Urinary bladder (tissue), 4 donors: ENCODE data around the gene KIF16B. TPM values are rescaled to one million over a fixed set of nuclear protein-coding genes. Genes with fewer than 3 reads are reported as not detected.
"Not testable (repeated sequence)": the region's sequence is repeated elsewhere in the genome, so short reads cannot be mapped to it uniquely, and the experiment has no call there.

Experiments
- DNase-seq: peaks from one replicate; pipeline ENCODE4 v3.0.0-alpha.2; 2015; ENCODE audit errors: extremely low spot score
- H3K27ac ChIP-seq: one replicate; pipeline ENCODE4 v1.5.1; 2013; ENCODE audit warnings: low read depth, mild to moderate bottlenecking, moderate library complexity
- H3K36me3 ChIP-seq: one replicate; pipeline ENCODE4 v1.6.1; 2013; ENCODE audit warnings: mild to moderate bottlenecking, moderate library complexity; ENCODE audit not compliant: insufficient read depth
- H3K4me1 ChIP-seq: one replicate; pipeline ENCODE4 v1.6.1; 2013; ENCODE audit warnings: mild to moderate bottlenecking, moderate library complexity; ENCODE audit not compliant: insufficient read depth
- H3K4me3 ChIP-seq: one replicate; pipeline ENCODE4 v1.5.1; 2013; ENCODE audit warnings: low read depth, low read length
- WGBS: extraction: QIAGEN DNeasy Blood & Tissue Kit; methylation state at CpG from one replicate; pipeline ENCODE4 v1.1.7; 2013; 5-methylcytosine and 5-hydroxymethylcytosine counted together
- polyA plus RNA-seq: library from polyadenylated mRNA; stranded (reverse); fragments of 200-250 nt; gene quantifications from one replicate; pipeline ENCODE4 v1.2.3, GENCODE V29; 2013
- total RNA-seq: library from RNA; depleted of rRNA; stranded (reverse); fragments of >200 nt; gene quantifications from one replicate; pipeline ENCODE4 v1.2.3, GENCODE V29; 2014
- donor health status: healthy with polysubstance abuse.
- donor health status: healthy.

KIF16B gene
- total and polyA plus RNA-seq, 2 donors = 9.8 to 23.6 TPM

GRCh38 chr20:16580147-16580546 lies 6.9 kb upstream of the KIF16B start:
- no peak overlapping the region for H3K27ac ChIP-seq
- DNase-seq = no peak

GRCh38 chr20:16576219-16576618 lies 3.0 kb upstream of the KIF16B start:
- no peak overlapping the region for H3K27ac ChIP-seq
- no peaks in the 10 kb centered on the region for H3K4me1 ChIP-seq
- no peak for DNase-seq
- no peaks in the 10 kb centered on the region for H3K36me3 ChIP-seq
- no peak overlapping the region for H3K4me3 ChIP-seq
- 94% methylated on average over 8 of the region's 8 CpGs for WGBS

More at GRCh38 chr20:16580147-16580546, 6.9 kb upstream of the KIF16B start:
- no peaks in the 10 kb centered on the region for H3K4me1 ChIP-seq
- no peak overlapping the region for H3K4me3 ChIP-seq
- 30% methylated on average over 3 of the region's 3 CpGs for WGBS
- H3K36me3 ChIP-seq = no peaks in the 10 kb centered on the region

GRCh38 chr20:16575390-16576140 lies 2.3 kb upstream of the KIF16B start:
- no peak overlapping the region for H3K27ac ChIP-seq
- DNase-seq = no peak
- WGBS = 30% methylated on average over 18 of the region's 18 CpGs
- H3K4me1 ChIP-seq = no peaks in the 10 kb centered on the region
- H3K4me3 ChIP-seq = peak overlapping the region; percentile 51
- H3K36me3 ChIP-seq = no peaks in the 10 kb centered on the region

GRCh38 chr20:16574656-16575355 lies 1.6 kb upstream of the KIF16B start:
- Histone ChIP-seq H3K4me1 (no peaks in the 10 kb centered on the region), H3K4me3 (peak overlapping the region; percentile 51), H3K27ac (no peak overlapping the region), H3K36me3 (no peaks in the 10 kb centered on the region)
- 7% methylated on average over 39 of the region's 39 CpGs for WGBS
- peak; percentile 35 for DNase-seq

- Histone ChIP-seq H3K4me3 (no peak overlapping the region), H3K36me3 (no peaks in the 10 kb centered on the region), H3K27ac (no peak overlapping the region), H3K4me1 (no peaks in the 10 kb centered on the region)
- no peak for DNase-seq
- 95% methylated on average over 5 of the region's 5 CpGs for WGBS
These were observed 1.9 kb downstream of the KIF16B start for GRCh38 chr20:16571333-16571732.

GRCh38 chr20:16569246-16570153 lies 3.7 kb downstream of the KIF16B start:
- H3K36me3 ChIP-seq = no peaks in the 10 kb centered on the region
- no peaks in the 10 kb centered on the region for H3K4me1 ChIP-seq
- H3K27ac ChIP-seq = no peak overlapping the region
- no peak overlapping the region for H3K4me3 ChIP-seq
- WGBS = 78% methylated on average over 4 of the region's 4 CpGs
- no peak for DNase-seq

GRCh38 chr20:16566080-16566479 lies 7.2 kb downstream of the KIF16B start:
- no peak overlapping the region for H3K27ac ChIP-seq
- no peak overlapping the region for H3K4me3 ChIP-seq
- no peak for DNase-seq
- 84% methylated on average over 5 of the region's 5 CpGs for WGBS
- H3K4me1 ChIP-seq = no peaks in the 10 kb centered on the region
- no peaks in the 10 kb centered on the region for H3K36me3 ChIP-seq

- not testable (repeated sequence) for H3K36me3 ChIP-seq, H3K4me3 ChIP-seq, H3K4me1 ChIP-seq, H3K27ac ChIP-seq, DNase-seq
- WGBS = 91% methylated on average over 5 of the region's 5 CpGs
These were observed 9.2 kb downstream of the KIF16B start for GRCh38 chr20:16564079-16564478.

GRCh38 chr20:16563066-16563806 lies 10.0 kb downstream of the KIF16B start:
- H3K4me1 ChIP-seq = no peaks in the 10 kb centered on the region
- no peak for DNase-seq
- H3K4me3 ChIP-seq = no peak overlapping the region
- H3K27ac ChIP-seq = no peak overlapping the region
- no peaks in the 10 kb centered on the region for H3K36me3 ChIP-seq
- WGBS = 71% methylated on average over 5 of the region's 5 CpGs

- Histone ChIP-seq H3K27ac (no peak overlapping the region), H3K36me3 (no peaks in the 10 kb centered on the region), H3K4me1 (no peaks in the 10 kb centered on the region), H3K4me3 (no peak overlapping the region)
- DNase-seq = no peak
- WGBS = 86% methylated on average over 10 of the region's 10 CpGs
These were observed 11.0 kb downstream of the KIF16B start for GRCh38 chr20:16562259-16562658.

GRCh38 chr20:16560661-16561060 lies 12.6 kb downstream of the KIF16B start:
- no peaks in the 10 kb centered on the region for H3K36me3 ChIP-seq
- H3K4me1 ChIP-seq = no peaks in the 10 kb centered on the region
- no peak for DNase-seq
- H3K27ac ChIP-seq = no peak overlapping the region
- WGBS = 83% methylated on average over 9 of the region's 9 CpGs
- H3K4me3 ChIP-seq = no peak overlapping the region

GRCh38 chr20:16560216-16560615 lies 13.0 kb downstream of the KIF16B start:
- H3K4me3 ChIP-seq = no peak overlapping the region
- DNase-seq = no peak
- no peaks in the 10 kb centered on the region for H3K36me3 ChIP-seq
- H3K4me1 ChIP-seq = no peaks in the 10 kb centered on the region
- 97% methylated on average over 2 of the region's 2 CpGs for WGBS
- H3K27ac ChIP-seq = no peak overlapping the region

GRCh38 chr20:16556301-16556700 lies 16.9 kb downstream of the KIF16B start:
- WGBS = 90% methylated on average over 5 of the region's 5 CpGs
- Histone ChIP-seq H3K4me3 (no peak overlapping the region), H3K27ac (no peak overlapping the region), H3K36me3 (no peaks in the 10 kb centered on the region), H3K4me1 (peaks cover 2% of the 10 kb centered on the region)
- no peak for DNase-seq
